PFSK-1 (cell line): ENCODE measurements around the gene TNNT1.

Source experiments
- POLR2AphosphoS5 ChIP-seq: IDR thresholded peaks from 2 replicates; pipeline ENCODE4 v1.6.1; 2012; ENCODE audit warnings: low read depth, mild to moderate bottlenecking, control low read depth, low read length, moderate library complexity
- SIN3A ChIP-seq: IDR thresholded peaks from 2 replicates; pipeline ENCODE4 v1.6.1; 2012; ENCODE audit warnings: mild to moderate bottlenecking, low read length, moderate library complexity, borderline replicate concordance; ENCODE audit not compliant: insufficient read depth
- TAF1 ChIP-seq: IDR thresholded peaks from 2 replicates; pipeline ENCODE4 v1.6.1; 2012; ENCODE audit warnings: low read length, control low read depth, borderline replicate concordance; ENCODE audit not compliant: insufficient read depth
- TF ChIP-seq, protein P1 (sequence below), 2 experiments: IDR thresholded peaks; 2 replicates each; pipeline versions ENCODE4 v1.6.1 to v1.8.0; 2011 to 2012; ENCODE audit warnings: low read depth in 2 of 2, low read length in 2 of 2, control low read depth in 1 of 2, inconsistent platforms in 1 of 2, mild to moderate bottlenecking in 1 of 2, moderate library complexity in 1 of 2; ENCODE audit not compliant: insufficient read depth in 1 of 2

DNA sequence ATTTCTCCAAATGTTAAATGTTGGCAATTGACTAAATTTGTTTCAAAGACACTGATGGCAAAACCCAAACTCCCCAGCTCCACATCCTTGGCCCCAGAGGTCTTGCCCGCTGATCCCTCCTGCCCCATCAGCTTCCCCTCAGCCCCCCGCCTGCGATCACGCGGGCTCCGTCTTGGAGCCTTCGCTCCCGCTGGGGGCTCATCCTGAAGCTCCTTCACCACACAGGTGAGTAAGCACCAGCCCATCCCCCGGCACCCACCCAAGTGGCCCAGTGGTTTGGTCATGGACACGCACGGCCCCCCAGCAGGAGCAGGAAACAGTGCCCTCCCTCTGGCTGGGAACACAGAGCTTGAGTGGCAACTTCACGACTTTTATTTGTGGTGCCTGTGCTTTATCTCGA is 58.4 kb downstream of the TNNT1 start:
- TF ChIP-seq TAF1 (no peak), POLR2AphosphoS5 (no peak), SIN3A (no peak)
- TF ChIP-seq, protein P1, sequence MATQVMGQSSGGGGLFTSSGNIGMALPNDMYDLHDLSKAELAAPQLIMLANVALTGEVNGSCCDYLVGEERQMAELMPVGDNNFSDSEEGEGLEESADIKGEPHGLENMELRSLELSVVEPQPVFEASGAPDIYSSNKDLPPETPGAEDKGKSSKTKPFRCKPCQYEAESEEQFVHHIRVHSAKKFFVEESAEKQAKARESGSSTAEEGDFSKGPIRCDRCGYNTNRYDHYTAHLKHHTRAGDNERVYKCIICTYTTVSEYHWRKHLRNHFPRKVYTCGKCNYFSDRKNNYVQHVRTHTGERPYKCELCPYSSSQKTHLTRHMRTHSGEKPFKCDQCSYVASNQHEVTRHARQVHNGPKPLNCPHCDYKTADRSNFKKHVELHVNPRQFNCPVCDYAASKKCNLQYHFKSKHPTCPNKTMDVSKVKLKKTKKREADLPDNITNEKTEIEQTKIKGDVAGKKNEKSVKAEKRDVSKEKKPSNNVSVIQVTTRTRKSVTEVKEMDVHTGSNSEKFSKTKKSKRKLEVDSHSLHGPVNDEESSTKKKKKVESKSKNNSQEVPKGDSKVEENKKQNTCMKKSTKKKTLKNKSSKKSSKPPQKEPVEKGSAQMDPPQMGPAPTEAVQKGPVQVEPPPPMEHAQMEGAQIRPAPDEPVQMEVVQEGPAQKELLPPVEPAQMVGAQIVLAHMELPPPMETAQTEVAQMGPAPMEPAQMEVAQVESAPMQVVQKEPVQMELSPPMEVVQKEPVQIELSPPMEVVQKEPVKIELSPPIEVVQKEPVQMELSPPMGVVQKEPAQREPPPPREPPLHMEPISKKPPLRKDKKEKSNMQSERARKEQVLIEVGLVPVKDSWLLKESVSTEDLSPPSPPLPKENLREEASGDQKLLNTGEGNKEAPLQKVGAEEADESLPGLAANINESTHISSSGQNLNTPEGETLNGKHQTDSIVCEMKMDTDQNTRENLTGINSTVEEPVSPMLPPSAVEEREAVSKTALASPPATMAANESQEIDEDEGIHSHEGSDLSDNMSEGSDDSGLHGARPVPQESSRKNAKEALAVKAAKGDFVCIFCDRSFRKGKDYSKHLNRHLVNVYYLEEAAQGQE (IDR thresholded peaks at IDR 0.05; ENCODE audit: insufficient read depth in 1 of 2, low read depth in 2 of 2, low read length in 2 of 2): no peak
